Chondrocyte (in vitro differentiated cells): Measurements from ENCODE around the gene ORC4. TPM values are rescaled to one million over a fixed set of nuclear protein-coding genes. Genes with fewer than 3 reads are reported as not detected.

ENCODE experiments used
- DNase-seq: peaks from one replicate; pipeline ENCODE4 v3.0.0; 2021; ENCODE audit warnings: mixed read lengths, low spot score
- H3K27ac Mint-ChIP-seq: one replicate; pipeline ENCODE4 v1.8.0; 2021; ENCODE audit warnings: mild to moderate bottlenecking, moderate library complexity, mixed read lengths; ENCODE audit not compliant: unreplicated experiment
- H3K27me3 Mint-ChIP-seq: 2 replicates; pipeline ENCODE4 v1.8.0; 2021; ENCODE audit warnings: low read depth, mixed read lengths
- H3K36me3 Mint-ChIP-seq: 2 replicates; pipeline ENCODE4 v1.8.0; 2021; ENCODE audit warnings: low read depth, mixed read lengths
- H3K4me1 Mint-ChIP-seq: 2 replicates; pipeline ENCODE4 v1.8.0; 2021; ENCODE audit warnings: low read depth, mild to moderate bottlenecking, mixed read lengths
- H3K4me3 Mint-ChIP-seq: one replicate; pipeline ENCODE4 v1.8.0; 2021; ENCODE audit warnings: mild to moderate bottlenecking, moderate library complexity, mixed read lengths; ENCODE audit not compliant: unreplicated experiment
- H3K9me3 Mint-ChIP-seq: 2 replicates; pipeline ENCODE4 v1.8.0; 2021; ENCODE audit warnings: low read depth, mixed read lengths
- CTCF ChIP-seq: fragments of 200-600 bp; sonication (generic); IDR thresholded peaks from 2 replicates; pipeline ENCODE4 v1.5.0; 2021; ENCODE audit warnings: antibody characterized with exemption, mild to moderate bottlenecking, moderate library complexity
- total RNA-seq: library from RNA; stranded (reverse); gene quantifications from 3 replicates; pipeline ENCODE4 v1.2.1, GENCODE V29; 2021

Gene ORC4
- total RNA-seq, 1 donor from 2014 or later = 28.5 TPM

GRCh38 chr2:147925886-147926285 is 94.7 kb downstream of the ORC4 start:
- Mint-ChIP-seq H3K4me3 (no peak overlapping the region), H3K36me3 (peaks cover 7% of the 10 kb centered on the region), H3K27me3 (no peaks in the 10 kb centered on the region), H3K9me3 (no peaks in the 10 kb centered on the region), H3K27ac (no peak overlapping the region), H3K4me1 (peaks cover 6% of the 10 kb centered on the region)
- TF ChIP-seq CTCF = no peak
- DNase-seq = no peak

GRCh38 chr2:147924647-147925046 is 95.9 kb downstream of the ORC4 start:
- Mint-ChIP-seq H3K4me3 (no peak overlapping the region), H3K4me1 (peaks cover 6% of the 10 kb centered on the region), H3K36me3 (peaks cover 8% of the 10 kb centered on the region), H3K27me3 (no peaks in the 10 kb centered on the region), H3K9me3 (no peaks in the 10 kb centered on the region), H3K27ac (no peak overlapping the region)
- TF ChIP-seq CTCF = no peak
- DNase-seq = no peak

GRCh38 chr2:147923846-147924245 is 96.7 kb downstream of the ORC4 start:
- Mint-ChIP-seq H3K9me3 (no peaks in the 10 kb centered on the region), H3K4me3 (no peak overlapping the region), H3K27me3 (no peaks in the 10 kb centered on the region), H3K36me3 (peaks cover 12% of the 10 kb centered on the region), H3K27ac (no peak overlapping the region), H3K4me1 (peaks cover 6% of the 10 kb centered on the region)
- no peak for TF ChIP-seq CTCF
- no peak for DNase-seq

GRCh38 chr2:147917161-147917560 is 103.4 kb downstream of the ORC4 start:
- TF ChIP-seq CTCF = no peak
- Mint-ChIP-seq H3K27ac (no peak overlapping the region), H3K27me3 (no peaks in the 10 kb centered on the region), H3K36me3 (peaks cover 14% of the 10 kb centered on the region), H3K4me3 (no peak overlapping the region), H3K9me3 (no peaks in the 10 kb centered on the region), H3K4me1 (peaks cover 11% of the 10 kb centered on the region)
- DNase-seq = no peak

GRCh38 chr2:147916723-147917122 is 103.8 kb downstream of the ORC4 start:
- Mint-ChIP-seq H3K36me3 (peaks cover 14% of the 10 kb centered on the region), H3K4me1 (peaks cover 11% of the 10 kb centered on the region), H3K4me3 (no peak overlapping the region), H3K27me3 (no peaks in the 10 kb centered on the region), H3K9me3 (no peaks in the 10 kb centered on the region), H3K27ac (no peak overlapping the region)
- no peak for DNase-seq
- TF ChIP-seq CTCF = no peak
